AG09319 (cell line): ENCODE data around the gene TARS3.
"Not testable (repeated sequence)": the region's sequence is repeated elsewhere in the genome, so short reads cannot be mapped to it uniquely, and the experiment has no call there.

Experiments used
- DNase-seq: peaks from one replicate; pipeline ENCODE4 v3.0.0-alpha.2; 2010; ENCODE audit warnings: low read depth; ENCODE audit errors: extremely low read depth
- TF ChIP-seq, protein P1 (sequence below): IDR thresholded peaks from 2 replicates; pipeline ENCODE4 v1.5.1; 2011; ENCODE audit warnings: low read depth, mild to moderate bottlenecking, inconsistent platforms, low read length, moderate library complexity

Gene TARS3

GRCh38 chr15:101723874-101724674 lies at the start of gene TARS3:
TARS3 (minus strand) TSS chr15:101724473; CDS start chr15:101724387, 86 bp downstream.
- TF ChIP-seq, protein P1, sequence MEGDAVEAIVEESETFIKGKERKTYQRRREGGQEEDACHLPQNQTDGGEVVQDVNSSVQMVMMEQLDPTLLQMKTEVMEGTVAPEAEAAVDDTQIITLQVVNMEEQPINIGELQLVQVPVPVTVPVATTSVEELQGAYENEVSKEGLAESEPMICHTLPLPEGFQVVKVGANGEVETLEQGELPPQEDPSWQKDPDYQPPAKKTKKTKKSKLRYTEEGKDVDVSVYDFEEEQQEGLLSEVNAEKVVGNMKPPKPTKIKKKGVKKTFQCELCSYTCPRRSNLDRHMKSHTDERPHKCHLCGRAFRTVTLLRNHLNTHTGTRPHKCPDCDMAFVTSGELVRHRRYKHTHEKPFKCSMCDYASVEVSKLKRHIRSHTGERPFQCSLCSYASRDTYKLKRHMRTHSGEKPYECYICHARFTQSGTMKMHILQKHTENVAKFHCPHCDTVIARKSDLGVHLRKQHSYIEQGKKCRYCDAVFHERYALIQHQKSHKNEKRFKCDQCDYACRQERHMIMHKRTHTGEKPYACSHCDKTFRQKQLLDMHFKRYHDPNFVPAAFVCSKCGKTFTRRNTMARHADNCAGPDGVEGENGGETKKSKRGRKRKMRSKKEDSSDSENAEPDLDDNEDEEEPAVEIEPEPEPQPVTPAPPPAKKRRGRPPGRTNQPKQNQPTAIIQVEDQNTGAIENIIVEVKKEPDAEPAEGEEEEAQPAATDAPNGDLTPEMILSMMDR, result no peak; the same call in 1 of the 2 replicates

DNA sequence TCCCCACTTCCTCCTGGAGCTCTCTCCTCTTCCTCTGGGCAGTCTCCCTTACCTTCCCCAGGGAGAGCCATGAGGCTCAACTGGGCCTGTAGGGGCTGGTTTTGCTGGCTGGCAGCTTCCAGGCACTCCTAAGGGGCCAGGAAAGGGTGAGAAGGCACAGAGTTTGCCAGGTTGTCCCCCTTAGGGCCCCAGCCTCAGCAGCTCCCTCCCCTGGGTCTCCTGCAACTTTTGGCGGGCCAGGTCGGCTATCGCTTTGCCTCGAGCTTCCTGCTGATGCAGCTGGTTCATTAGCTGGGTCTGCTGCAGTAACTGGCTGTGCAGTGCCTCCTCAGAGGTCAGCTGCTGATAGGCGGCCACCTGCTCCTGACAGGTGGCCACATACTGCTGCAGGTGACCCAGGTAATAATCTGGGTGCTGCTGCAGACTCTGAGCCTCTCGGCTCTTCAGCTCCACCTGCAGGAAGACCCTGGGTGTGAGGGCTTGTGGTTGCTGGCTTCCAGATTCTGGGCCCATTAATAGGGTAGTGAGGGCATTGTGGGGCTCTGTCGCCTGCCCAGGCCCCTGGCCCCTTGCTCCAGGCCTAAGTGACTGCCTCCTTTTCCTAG lies 49.3 kb upstream of the TARS3 start:
- DNase-seq, result no peak
- TF ChIP-seq, protein P1, result no peak; the same call in 1 of the 2 replicates

More at GRCh38 chr15:101723874-101724674, at the start of gene TARS3:
- DNase-seq, result peak; percentile 66

GRCh38 chr15:101772921-101773320 lies 48.6 kb upstream of the TARS3 start:
- TF ChIP-seq, protein P1, result no peak
- no peak for DNase-seq

DNA sequence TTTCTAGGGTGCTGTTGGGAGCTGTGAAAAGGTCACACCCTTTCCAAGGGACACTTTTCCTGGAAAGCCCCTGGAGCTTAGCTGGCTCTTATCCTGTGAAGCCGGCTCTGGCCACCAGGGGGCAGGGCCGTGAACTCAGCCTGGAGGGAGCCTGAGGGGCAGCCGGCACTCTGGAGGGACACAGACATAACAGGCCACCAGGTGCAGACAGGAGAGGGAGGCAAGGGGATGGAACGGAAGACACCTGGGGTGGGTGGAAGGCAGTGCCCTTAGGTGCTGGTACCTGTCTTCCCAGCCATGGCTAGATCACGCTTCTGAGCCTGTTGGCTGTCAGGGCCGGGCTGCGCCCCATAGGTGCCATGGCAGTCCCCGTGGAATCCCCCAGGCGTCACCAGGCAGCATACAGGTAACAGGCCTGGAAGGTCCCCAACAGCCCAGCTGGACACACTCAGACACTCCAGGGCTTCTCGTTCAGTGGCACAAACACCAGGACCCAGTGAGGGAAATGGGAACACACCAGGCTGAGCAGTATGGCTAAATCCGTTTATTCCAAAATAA lies 42.9 kb upstream of the TARS3 start:
- DNase-seq, result not testable (repeated sequence)

GRCh38 chr15:101765772-101766456 lies 41.6 kb upstream of the TARS3 start:
- no peak for DNase-seq
- TF ChIP-seq, protein P1, result no peak

GRCh38 chr15:101765340-101765671 lies 41.0 kb upstream of the TARS3 start:
- DNase-seq, result not testable (repeated sequence)

DNA sequence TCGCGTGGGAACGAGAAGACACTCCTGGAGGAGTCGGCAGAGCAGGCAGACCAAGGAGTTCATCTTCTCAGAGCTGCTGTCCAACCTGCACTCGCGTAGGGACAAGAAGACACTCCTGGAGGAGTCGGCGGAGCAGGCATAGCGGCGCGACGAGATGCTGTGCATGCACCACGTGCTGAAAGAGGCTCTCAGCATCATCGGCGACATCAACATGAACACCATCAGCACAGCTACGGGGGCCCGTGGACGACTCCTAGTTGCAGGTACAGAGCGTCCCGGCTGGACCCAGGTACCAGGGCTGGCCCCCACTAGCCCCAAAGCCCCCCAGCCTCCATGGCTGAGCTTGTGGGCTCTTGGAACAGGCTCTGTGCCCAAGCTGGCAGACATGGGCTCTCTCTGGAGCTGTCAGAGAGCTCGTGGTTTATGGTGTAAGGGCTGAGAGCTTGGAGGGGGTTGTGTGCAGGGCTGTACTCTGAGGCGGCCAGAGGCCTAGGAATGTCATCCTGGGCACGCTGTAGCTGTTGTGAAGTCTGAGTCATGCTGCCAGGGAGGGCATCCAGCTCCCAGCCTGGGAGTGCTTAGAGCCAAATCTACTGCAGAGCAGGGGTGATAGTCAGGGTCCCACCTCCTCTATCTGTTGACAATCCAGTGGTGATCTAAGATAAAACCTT lies 40.5 kb upstream of the TARS3 start:
- not testable (repeated sequence) for DNase-seq

DNA sequence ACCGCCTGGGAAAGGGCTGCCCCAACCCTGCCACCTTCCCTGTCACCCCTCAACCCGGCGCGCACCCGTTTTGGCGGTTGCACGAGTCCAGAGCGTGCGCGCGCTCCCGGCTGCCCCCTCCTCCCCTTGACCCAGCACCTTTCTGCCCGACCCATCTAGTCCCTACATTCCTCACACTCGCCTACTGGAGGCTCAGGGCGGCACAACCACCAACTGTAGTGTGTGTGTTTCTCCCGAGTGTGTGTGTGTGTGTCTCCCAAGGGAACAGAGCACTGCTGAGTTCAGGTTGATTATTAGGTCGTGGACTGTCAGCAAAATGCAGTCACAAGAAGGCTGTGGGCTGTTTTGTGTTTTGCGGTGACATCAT lies 22.4 kb upstream of the TARS3 start:
- DNase-seq, result not testable (repeated sequence)

DNA sequence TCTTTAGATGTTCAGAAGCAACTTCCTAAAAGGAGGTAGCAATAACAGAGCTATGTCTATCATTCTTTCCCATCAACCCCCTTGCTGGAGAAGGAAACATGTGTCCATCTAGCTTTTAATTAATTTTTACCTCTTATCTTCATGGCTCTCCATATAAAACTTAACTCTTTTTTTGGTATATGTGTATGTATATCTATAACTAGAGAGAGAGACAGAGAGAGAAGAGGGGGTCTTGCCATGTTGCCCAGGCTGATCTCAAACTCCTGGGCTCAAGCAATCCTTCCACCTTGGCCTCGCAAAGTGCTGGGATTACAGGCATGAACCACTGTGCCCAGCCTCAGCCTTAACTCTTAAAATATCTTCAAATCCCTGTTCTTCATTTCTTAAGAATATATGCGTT lies 10.6 kb upstream of the TARS3 start:
- not testable (repeated sequence) for DNase-seq
